CD4-positive, CD25-positive, alpha-beta regulatory T cell (primary cell): ENCODE data around the gene GIT2. TPM values are rescaled to one million over a fixed set of nuclear protein-coding genes. Genes with fewer than 3 reads are reported as not detected.
A peak's percentile ranks its signal among the peaks of the same experiment; 100 is the strongest.

ENCODE experiments used
- ATAC-seq, 2 donors: fragments of 150-1000 bp; cut with Tn5 transposase; one replicate each; pipeline ENCODE4 v1.10.0; 2021; ENCODE audit warnings: low read depth in 2 of 2, moderate number of reproducible peaks in 2 of 2, moderate library complexity in 1 of 2
- DNase-seq, 3 donors: peaks; one replicate each; pipeline versions ENCODE4 v3.0.0 to v3.0.0-alpha.2; 2012 to 2022; ENCODE audit warnings: mixed read lengths in 1 of 3
- H3K27ac ChIP-seq: one replicate; pipeline ENCODE4 v1.7.0; 2013; ENCODE audit warnings: mild to moderate bottlenecking, low read length; ENCODE audit not compliant: insufficient read depth, poor library complexity, severe bottlenecking
- H3K27me3 ChIP-seq: one replicate; pipeline ENCODE4 v1.7.0; 2013; ENCODE audit warnings: low read length; ENCODE audit not compliant: control insufficient read depth, insufficient read depth
- H3K36me3 ChIP-seq: one replicate; pipeline ENCODE4 v1.7.0; 2013; ENCODE audit warnings: mild to moderate bottlenecking, low read length, moderate library complexity; ENCODE audit not compliant: control insufficient read depth, insufficient read depth
- H3K4me1 ChIP-seq: 2 replicates; pipeline ENCODE4 v1.7.0; 2013; ENCODE audit warnings: mild to moderate bottlenecking, low read length; ENCODE audit not compliant: insufficient read depth, control insufficient read depth, poor library complexity, severe bottlenecking
- H3K4me3 ChIP-seq: one replicate; pipeline ENCODE4 v1.7.0; 2013; ENCODE audit warnings: low read depth, mild to moderate bottlenecking, low read length, moderate library complexity
- H3K9me3 ChIP-seq, 2 experiments: 1 replicate in 1 of 2; 2 replicates in 1 of 2; pipeline ENCODE4 v1.7.0; 2013; ENCODE audit warnings: low read length in 2 of 2, mild to moderate bottlenecking in 1 of 2, moderate library complexity in 1 of 2; ENCODE audit not compliant: control insufficient read depth in 2 of 2
- H3K27ac Mint-ChIP-seq, 3 donors: one replicate each; pipeline ENCODE4 v1.8.0; 2020 to 2022; ENCODE audit warnings: mild to moderate bottlenecking in 3 of 3, mixed read lengths in 3 of 3, moderate library complexity in 2 of 3
- H3K27me3 Mint-ChIP-seq: one replicate; pipeline ENCODE4 v1.8.0; 2022; ENCODE audit warnings: mild to moderate bottlenecking, mixed read lengths
- H3K36me3 Mint-ChIP-seq: one replicate; pipeline ENCODE4 v1.8.0; 2020; ENCODE audit warnings: mixed read lengths
- H3K4me1 Mint-ChIP-seq, 4 donors: one replicate each; pipeline ENCODE4 v1.8.0; 2020 to 2022; ENCODE audit warnings: mixed read lengths in 4 of 4, mild to moderate bottlenecking in 1 of 4
- H3K4me3 Mint-ChIP-seq, 4 donors: one replicate each; pipeline ENCODE4 v1.8.0; 2020 to 2022; ENCODE audit warnings: mild to moderate bottlenecking in 4 of 4, mixed read lengths in 4 of 4, moderate library complexity in 3 of 4
- H3K9me3 Mint-ChIP-seq, 7 donors: one replicate each; pipeline ENCODE4 v1.8.0; 2020 to 2022; ENCODE audit warnings: mixed read lengths in 7 of 7, mild to moderate bottlenecking in 3 of 7, moderate library complexity in 2 of 7
- polyA plus RNA-seq, 4 donors: library from polyadenylated mRNA; unstranded; fragments of 300-500 nt; fragmentation: Illumina TruSeq; gene quantifications; one replicate each; pipeline ENCODE4 v1.2.3, GENCODE V29; 2021
- total RNA-seq: library from RNA; stranded (reverse); gene quantifications from one replicate; pipeline ENCODE4 v1.2.3, GENCODE V29; 2022

Gene GIT2
- total and polyA plus RNA-seq, 5 donors from 2014 or later: 79.0 to 95.3 (median 81.7) TPM

DNA sequence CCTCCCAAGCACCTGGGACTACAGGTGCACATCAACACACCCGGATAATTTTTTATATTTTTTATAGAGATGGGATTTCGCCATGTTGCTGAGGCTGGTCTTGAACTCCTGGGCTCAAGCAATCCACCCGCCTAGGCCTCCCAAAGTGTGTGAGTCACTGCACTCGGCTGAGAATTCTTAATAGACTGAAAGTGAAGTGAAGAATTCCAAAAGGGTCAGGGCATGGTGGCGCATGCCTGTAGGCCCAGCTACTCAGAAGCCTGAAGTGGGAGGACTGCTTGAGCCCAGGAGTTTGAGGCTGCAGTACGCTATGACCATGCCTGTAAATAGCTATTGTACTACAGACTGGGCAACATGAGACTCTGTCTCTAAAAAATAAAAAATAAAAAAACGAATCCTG is 52.4 kb downstream of the GIT2 start:
- H3K36me3 ChIP-seq: peaks cover 55% of the 10 kb centered on the region
- Mint-ChIP-seq H3K36me3 (peaks cover 28% of the 10 kb centered on the region), H3K9me3 (no peaks in the 10 kb centered on the region), H3K4me3 (no peak overlapping the region), H3K27ac (no peak overlapping the region), H3K4me1 (peaks cover 5 to 21% (median 14%) of the 10 kb centered on the region in 4 donors), H3K27me3 (no peaks in the 10 kb centered on the region)
- no peaks in the 10 kb centered on the region for H3K27me3 ChIP-seq
- no peaks in the 10 kb centered on the region for H3K4me1 ChIP-seq
- H3K9me3 ChIP-seq: no peaks in the 10 kb centered on the region
- no peak for DNase-seq
- ATAC-seq: no peak
- H3K4me3 ChIP-seq: no peak overlapping the region
- no peak overlapping the region for H3K27ac ChIP-seq

DNA sequence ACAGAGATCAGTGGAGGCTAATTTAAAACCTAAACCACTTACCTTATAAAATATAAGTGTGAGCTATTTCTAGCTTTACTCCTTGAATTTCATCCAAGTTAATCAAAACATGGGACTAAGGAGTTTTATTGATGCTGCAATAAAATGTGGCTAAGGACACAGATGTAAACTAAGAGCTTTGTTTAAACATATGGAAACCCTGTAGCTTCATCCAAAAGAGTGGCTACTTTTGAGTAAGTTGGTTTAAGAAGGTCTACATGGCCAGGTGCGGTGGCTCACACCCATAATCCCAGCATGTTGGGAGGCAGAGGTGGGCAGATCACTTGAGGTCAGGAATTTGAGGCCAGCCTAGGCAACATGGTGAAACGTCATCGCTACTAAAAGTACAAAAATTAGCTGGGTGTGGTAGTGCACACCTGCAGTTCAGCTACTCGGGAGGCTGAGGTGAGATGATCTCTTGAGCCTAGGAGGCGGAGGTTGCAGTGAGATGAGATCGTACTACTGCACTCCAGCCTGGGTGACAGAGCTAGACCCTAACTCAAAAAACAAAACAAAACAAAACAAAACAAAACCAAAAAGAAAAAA is 55.7 kb downstream of the GIT2 start:
- Mint-ChIP-seq H3K4me1 (peaks cover 0 to 9% (median 0%) of the 10 kb centered on the region in 4 donors), H3K36me3 (peaks cover 30% of the 10 kb centered on the region), H3K9me3 (no peaks in the 10 kb centered on the region), H3K27ac (peak overlapping the region in 1 of 3 donors; percentile 38), H3K27me3 (no peaks in the 10 kb centered on the region), H3K4me3 (no peak overlapping the region)
- Histone ChIP-seq H3K4me3 (no peak overlapping the region), H3K36me3 (peaks cover 52% of the 10 kb centered on the region), H3K27me3 (no peaks in the 10 kb centered on the region), H3K4me1 (no peaks in the 10 kb centered on the region), H3K9me3 (no peaks in the 10 kb centered on the region), H3K27ac (no peak overlapping the region)
- DNase-seq: no peak
- ATAC-seq: no peak

DNA sequence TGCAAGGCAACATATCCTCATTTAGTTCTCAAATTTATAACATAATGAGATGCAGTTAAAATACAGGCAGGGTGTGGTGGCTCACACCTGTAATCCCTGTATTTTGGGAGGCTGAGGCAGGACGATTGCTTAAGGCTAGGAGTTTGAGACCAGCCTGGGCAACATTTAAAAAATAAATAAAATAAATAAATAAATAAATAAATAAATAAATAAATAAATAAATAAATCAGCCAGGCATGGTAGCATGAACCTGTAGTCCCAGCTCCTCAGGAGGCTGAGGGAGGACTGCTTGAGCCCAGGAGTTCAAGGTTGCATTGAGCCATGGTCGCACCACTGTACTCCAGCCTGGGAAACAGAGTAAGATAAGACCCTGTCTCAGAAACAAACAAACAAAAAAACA is 56.7 kb downstream of the GIT2 start:
- Histone ChIP-seq H3K27ac (no peak overlapping the region), H3K4me1 (no peaks in the 10 kb centered on the region), H3K36me3 (peaks cover 47% of the 10 kb centered on the region), H3K4me3 (no peak overlapping the region), H3K27me3 (no peaks in the 10 kb centered on the region), H3K9me3 (no peaks in the 10 kb centered on the region)
- H3K4me3 Mint-ChIP-seq: no peak overlapping the region
- DNase-seq: no peak
- no peak for ATAC-seq
- H3K27me3 Mint-ChIP-seq: no peaks in the 10 kb centered on the region
- peaks cover 24% of the 10 kb centered on the region for H3K36me3 Mint-ChIP-seq
- H3K9me3 Mint-ChIP-seq: no peaks in the 10 kb centered on the region
- no peak overlapping the region for H3K27ac Mint-ChIP-seq
- peaks cover 0 to 4% (median 0%) of the 10 kb centered on the region in 4 donors for H3K4me1 Mint-ChIP-seq

DNA sequence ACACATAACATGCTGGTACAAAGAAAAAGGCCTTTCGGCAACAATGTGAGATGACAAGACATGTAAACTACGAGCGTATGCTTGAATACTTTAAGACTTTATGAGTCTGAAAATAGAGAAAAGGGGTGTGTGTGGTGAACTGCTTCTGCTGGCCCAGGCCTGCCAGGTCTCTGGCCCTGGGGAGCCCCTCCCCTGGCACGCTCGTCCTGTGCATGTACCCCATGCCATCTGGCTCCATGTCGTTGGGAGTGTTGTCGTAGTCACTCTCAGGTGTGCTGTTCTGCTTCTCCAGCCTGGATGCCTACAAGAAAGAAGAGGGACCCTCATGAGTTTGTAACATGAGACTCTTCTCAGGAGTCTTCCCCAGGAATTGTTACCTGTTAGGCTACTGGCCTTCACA is 57.2 kb downstream of the GIT2 start:
- H3K4me1 ChIP-seq: no peaks in the 10 kb centered on the region
- H3K27ac ChIP-seq: no peak overlapping the region
- peaks cover 47% of the 10 kb centered on the region for H3K36me3 ChIP-seq
- no peaks in the 10 kb centered on the region for H3K27me3 Mint-ChIP-seq
- no peak overlapping the region for H3K27ac Mint-ChIP-seq
- H3K4me3 Mint-ChIP-seq: no peak overlapping the region
- H3K4me1 Mint-ChIP-seq: peaks cover 0 to 4% (median 0%) of the 10 kb centered on the region in 4 donors
- no peak overlapping the region for H3K4me3 ChIP-seq
- ATAC-seq: no peak
- H3K36me3 Mint-ChIP-seq: peaks cover 30% of the 10 kb centered on the region
- no peaks in the 10 kb centered on the region for H3K9me3 ChIP-seq
- no peak for DNase-seq
- H3K9me3 Mint-ChIP-seq: no peaks in the 10 kb centered on the region
- H3K27me3 ChIP-seq: no peaks in the 10 kb centered on the region

DNA sequence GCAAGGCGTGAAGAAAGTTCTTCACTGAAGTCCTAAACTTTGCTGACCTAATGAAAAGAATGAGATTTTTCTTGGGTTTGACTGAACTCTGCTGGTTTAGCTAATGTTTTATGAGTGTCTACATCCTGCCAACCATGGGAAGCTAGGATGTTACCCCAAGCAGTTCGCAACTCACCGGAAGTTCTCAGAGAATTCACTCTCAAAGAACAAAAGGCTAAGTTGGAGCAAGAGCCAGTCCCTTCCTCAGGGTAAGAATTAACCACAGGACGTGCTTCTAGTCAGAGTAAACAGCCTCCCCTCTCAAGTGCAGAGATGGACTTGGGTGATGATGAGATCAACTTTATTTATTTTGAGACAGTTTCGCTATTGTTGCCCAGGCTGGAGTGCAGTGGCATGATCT is 58.8 kb downstream of the GIT2 start:
- H3K4me3 Mint-ChIP-seq: no peak overlapping the region
- DNase-seq (no peak), ATAC-seq (no peak)
- Histone ChIP-seq H3K27ac (no peak overlapping the region), H3K4me1 (no peaks in the 10 kb centered on the region), H3K4me3 (no peak overlapping the region), H3K27me3 (no peaks in the 10 kb centered on the region), H3K36me3 (peaks cover 58% of the 10 kb centered on the region), H3K9me3 (no peaks in the 10 kb centered on the region)
- H3K27ac Mint-ChIP-seq: no peak overlapping the region
- H3K4me1 Mint-ChIP-seq: no peaks in the 10 kb centered on the region
- H3K9me3 Mint-ChIP-seq: no peaks in the 10 kb centered on the region
- H3K36me3 Mint-ChIP-seq: peaks cover 39% of the 10 kb centered on the region
- H3K27me3 Mint-ChIP-seq: no peaks in the 10 kb centered on the region

DNA sequence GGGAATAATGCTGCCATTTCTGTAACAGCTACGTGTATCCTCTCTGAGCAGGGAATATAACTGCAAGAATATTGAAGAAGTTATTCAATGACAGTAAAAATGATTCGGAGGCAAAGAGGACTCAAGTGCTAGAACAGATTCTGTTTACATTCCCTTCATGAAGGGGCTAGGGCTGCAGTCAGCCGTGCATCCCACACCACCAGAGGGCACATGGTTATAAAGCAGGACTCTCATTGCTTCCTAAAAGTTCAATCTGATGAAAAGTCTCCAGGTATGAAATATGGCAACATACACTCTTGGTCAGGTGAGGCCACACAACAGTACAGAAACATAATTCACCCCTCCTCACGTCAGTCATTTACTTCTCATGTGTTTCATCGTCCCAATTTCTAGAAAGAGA is 62.1 kb downstream of the GIT2 start:
- no peaks in the 10 kb centered on the region for H3K27me3 Mint-ChIP-seq
- Histone ChIP-seq H3K4me1 (no peaks in the 10 kb centered on the region), H3K36me3 (peaks cover 75% of the 10 kb centered on the region), H3K4me3 (no peak overlapping the region), H3K27ac (no peak overlapping the region), H3K9me3 (no peaks in the 10 kb centered on the region), H3K27me3 (no peaks in the 10 kb centered on the region)
- H3K9me3 Mint-ChIP-seq: no peaks in the 10 kb centered on the region
- H3K4me3 Mint-ChIP-seq: no peak overlapping the region
- no peak for ATAC-seq
- no peaks in the 10 kb centered on the region for H3K4me1 Mint-ChIP-seq
- H3K27ac Mint-ChIP-seq: no peak overlapping the region
- peak in 1 of 3 donors; percentile 18 for DNase-seq
- peaks cover 51% of the 10 kb centered on the region for H3K36me3 Mint-ChIP-seq

DNA sequence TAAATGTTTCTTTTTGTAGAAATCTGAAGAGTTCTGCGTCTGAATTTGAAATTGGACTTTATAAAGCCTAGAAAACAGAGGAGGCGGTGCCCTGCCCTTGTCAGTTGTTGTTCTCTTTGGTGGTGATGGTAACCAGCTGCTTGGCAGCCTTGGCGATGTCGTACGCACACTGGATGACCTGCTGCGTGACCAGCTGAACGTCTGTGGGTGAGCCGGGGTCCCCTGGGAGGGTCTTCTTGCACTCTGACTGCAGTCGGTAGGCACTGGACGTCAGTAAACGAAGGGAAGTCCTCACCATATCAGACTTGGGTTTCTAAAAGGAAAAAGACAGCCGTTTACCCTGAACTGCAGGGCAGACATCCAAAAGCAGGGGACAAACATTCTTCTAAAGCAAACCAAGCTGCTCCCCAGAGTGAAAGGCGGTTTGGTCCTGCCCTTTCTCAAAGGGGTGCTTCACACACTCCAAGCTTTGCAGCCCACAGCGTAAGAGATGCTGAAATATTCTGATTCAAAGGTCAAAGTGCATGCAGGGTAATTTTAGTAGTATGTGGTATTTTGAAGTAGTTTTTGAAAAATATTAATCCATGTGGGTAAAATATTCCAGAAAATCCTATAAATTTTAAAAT is 63.2 kb downstream of the GIT2 start:
- no peak for DNase-seq
- no peak overlapping the region for H3K4me3 ChIP-seq
- no peaks in the 10 kb centered on the region for H3K4me1 ChIP-seq
- H3K27ac Mint-ChIP-seq: peak overlapping the region in 1 of 3 donors; percentile 55
- H3K36me3 ChIP-seq: peaks cover 64% of the 10 kb centered on the region
- H3K36me3 Mint-ChIP-seq: peaks cover 43% of the 10 kb centered on the region
- H3K4me3 Mint-ChIP-seq: no peak overlapping the region
- ATAC-seq: no peak
- no peaks in the 10 kb centered on the region for H3K9me3 Mint-ChIP-seq
- H3K4me1 Mint-ChIP-seq: no peaks in the 10 kb centered on the region
- no peak overlapping the region for H3K27ac ChIP-seq
- no peaks in the 10 kb centered on the region for H3K9me3 ChIP-seq
- no peaks in the 10 kb centered on the region for H3K27me3 Mint-ChIP-seq
- no peaks in the 10 kb centered on the region for H3K27me3 ChIP-seq

DNA sequence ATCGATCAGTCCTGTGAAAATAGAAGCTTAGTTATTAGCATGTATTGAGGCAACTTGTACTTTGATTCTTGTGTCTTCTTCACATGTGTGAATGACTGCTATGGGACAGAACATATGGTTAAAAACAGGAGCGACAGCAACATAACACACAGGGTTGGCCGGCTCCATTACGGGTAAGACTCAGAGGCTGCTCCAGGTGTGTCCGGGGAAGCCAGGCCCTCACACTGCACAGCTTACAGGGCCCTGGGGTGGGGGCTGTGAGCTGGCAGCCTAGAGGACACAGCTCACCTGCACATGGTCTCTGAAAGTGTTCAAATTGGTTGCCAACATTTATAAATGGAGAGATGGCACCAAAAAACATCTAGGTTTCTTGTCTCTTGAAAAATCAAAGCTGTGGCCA is 65.0 kb downstream of the GIT2 start:
- peaks cover 0 to 5% (median 4%) of the 10 kb centered on the region in 4 donors for H3K4me1 Mint-ChIP-seq
- no peaks in the 10 kb centered on the region for H3K9me3 Mint-ChIP-seq
- no peaks in the 10 kb centered on the region for H3K9me3 ChIP-seq
- no peak overlapping the region for H3K4me3 ChIP-seq
- H3K27me3 ChIP-seq: no peaks in the 10 kb centered on the region
- H3K36me3 ChIP-seq: peaks cover 50% of the 10 kb centered on the region
- no peak for ATAC-seq
- H3K4me3 Mint-ChIP-seq: peak overlapping the region in 1 of 4 donors; percentile 10
- peaks cover 37% of the 10 kb centered on the region for H3K36me3 Mint-ChIP-seq
- no peak overlapping the region for H3K27ac ChIP-seq
- peak overlapping the region in 1 of 3 donors; percentile 38 for H3K27ac Mint-ChIP-seq
- DNase-seq: no peak
- no peaks in the 10 kb centered on the region for H3K4me1 ChIP-seq
- no peaks in the 10 kb centered on the region for H3K27me3 Mint-ChIP-seq
